PC-9 (cell line): ENCODE measurements around the gene GPR35. TPM values are rescaled to one million over a fixed set of nuclear protein-coding genes. Genes with fewer than 3 reads are reported as not detected.
"Not testable (repeated sequence)": the region's sequence is repeated elsewhere in the genome, so short reads cannot be mapped to it uniquely, and the experiment has no call there.

ENCODE experiments used
- BruUV-seq: library from RNA; stranded (reverse); fragments of 400-500 nt; replicated peaks from 2 replicates; lab custom pipeline; 2021; lab: Mats Ljungman, UMichigan
- CTCF ChIA-PET: fragments of 300-600 bp; sonication (Branson Sonifier 250); formaldehyde crosslinking; loops from one replicate; lab custom pipeline; 2022; ENCODE audit warnings: antibody characterized with exemption; lab: Charles Lee
- POLR2A ChIA-PET: fragments of 300-600 bp; sonication (Branson Sonifier 250); formaldehyde crosslinking; loops from one replicate; lab custom pipeline; 2022; ENCODE audit warnings: antibody characterized with exemption; ENCODE audit not compliant: unreplicated experiment; lab: Charles Lee
- DNase-seq, 2 experiments: peaks; one replicate each; pipeline versions ENCODE4 v3.0.0 to v3.0.0-alpha.2; 2015 to 2022; ENCODE audit warnings: mixed read lengths in 1 of 2
- H2AFZ ChIP-seq: fragments of 200-600 bp; sonication (generic); 2 replicates; pipeline ENCODE4 v1.8.1; 2017; ENCODE audit warnings: antibody characterized with exemption
- H3F3A ChIP-seq: fragments of 200-600 bp; sonication (generic); 2 replicates; pipeline ENCODE4 v1.8.1; 2017; ENCODE audit warnings: antibody characterized with exemption, mild to moderate bottlenecking, low read depth; ENCODE audit not compliant: insufficient read depth
- H3K27ac ChIP-seq: fragments of 200-600 bp; sonication (generic); 2 replicates; pipeline ENCODE4 v1.6.1; 2016; ENCODE audit warnings: mixed run types
- H3K27me3 ChIP-seq: fragments of 200-600 bp; sonication (generic); 2 replicates; pipeline ENCODE4 v1.6.1; 2016; ENCODE audit warnings: low read depth, mixed run types; ENCODE audit not compliant: insufficient read depth
- H3K36me3 ChIP-seq: fragments of 200-600 bp; sonication (generic); 2 replicates; pipeline ENCODE4 v1.6.1; 2016; ENCODE audit warnings: low read depth, mixed run types
- H3K4me1 ChIP-seq: fragments of 200-600 bp; sonication (generic); replicated peaks from 2 replicates; pipeline ENCODE4 v1.6.1; 2016; ENCODE audit warnings: mixed run types; ENCODE audit not compliant: insufficient read depth
- H3K4me2 ChIP-seq: fragments of 200-600 bp; sonication (generic); 2 replicates; pipeline ENCODE4 v1.6.1; 2017; ENCODE audit warnings: mixed run types
- H3K4me3 ChIP-seq: fragments of 200-600 bp; sonication (generic); 2 replicates; pipeline ENCODE4 v1.6.1; 2016; ENCODE audit warnings: mixed run types
- H3K79me2 ChIP-seq: fragments of 200-600 bp; sonication (generic); 2 replicates; pipeline ENCODE4 v1.6.1; 2017; ENCODE audit warnings: low read depth, mixed run types
- H3K9me2 ChIP-seq: fragments of 200-600 bp; sonication (generic); 2 replicates; pipeline ENCODE4 v1.8.1; 2017; ENCODE audit warnings: mild to moderate bottlenecking; ENCODE audit not compliant: insufficient read depth
- H3K9me3 ChIP-seq: fragments of 200-600 bp; sonication (generic); 2 replicates; pipeline ENCODE4 v1.8.1; 2016; ENCODE audit warnings: low read depth; ENCODE audit not compliant: insufficient read depth
- H4K20me1 ChIP-seq: fragments of 200-600 bp; sonication (generic); 2 replicates; pipeline ENCODE4 v1.8.1; 2017; ENCODE audit not compliant: insufficient read depth
- EZH2 ChIP-seq: fragments of 200-600 bp; sonication (generic); IDR thresholded peaks from 2 replicates; pipeline ENCODE4 v1.8.0; 2017; ENCODE audit warnings: antibody characterized with exemption, low read depth
- intact Hi-C: fragments of 100-400 bp; cut with micrococcal nuclease; formaldehyde crosslinking; loops from one replicate; pipeline ENCODE4 v1.10.0; 2022; ENCODE audit not compliant: unreplicated experiment
- total RNA-seq: library from RNA; stranded (reverse); gene quantifications from 2 replicates; pipeline ENCODE4 v1.2.3, GENCODE V29; 2021
- TF ChIP-seq, protein P1 (sequence below): fragments of 200-600 bp; sonication (generic); conservative IDR thresholded peaks from 2 replicates; pipeline ENCODE4 v1.6.1; 2017; ENCODE audit warnings: mixed run types, antibody characterized with exemption, mild to moderate bottlenecking, moderate library complexity

Gene GPR35
- total RNA-seq, 1 experiment from 2014 or later = 1.1 TPM

DNA sequence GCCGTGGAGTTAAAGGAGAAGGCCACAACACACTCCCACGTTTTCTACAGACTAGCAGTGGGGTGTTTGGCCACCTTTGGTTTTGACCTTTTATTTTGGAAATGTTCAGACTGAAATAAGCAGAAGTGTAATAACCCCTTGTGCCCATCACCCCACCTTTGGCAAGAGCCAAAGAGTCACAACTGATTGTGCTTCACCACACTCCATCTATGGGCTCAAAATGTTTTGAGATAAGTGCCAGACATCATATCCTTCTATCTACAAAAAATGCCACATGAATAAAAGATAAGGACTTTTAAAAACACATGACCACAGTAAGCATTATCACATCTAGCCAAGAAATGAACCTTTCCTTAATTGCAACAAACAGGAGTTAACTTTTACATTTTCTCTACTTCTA is 9.9 kb upstream of the GPR35 start:
- H3K4me3 ChIP-seq = no peak overlapping the region

DNA sequence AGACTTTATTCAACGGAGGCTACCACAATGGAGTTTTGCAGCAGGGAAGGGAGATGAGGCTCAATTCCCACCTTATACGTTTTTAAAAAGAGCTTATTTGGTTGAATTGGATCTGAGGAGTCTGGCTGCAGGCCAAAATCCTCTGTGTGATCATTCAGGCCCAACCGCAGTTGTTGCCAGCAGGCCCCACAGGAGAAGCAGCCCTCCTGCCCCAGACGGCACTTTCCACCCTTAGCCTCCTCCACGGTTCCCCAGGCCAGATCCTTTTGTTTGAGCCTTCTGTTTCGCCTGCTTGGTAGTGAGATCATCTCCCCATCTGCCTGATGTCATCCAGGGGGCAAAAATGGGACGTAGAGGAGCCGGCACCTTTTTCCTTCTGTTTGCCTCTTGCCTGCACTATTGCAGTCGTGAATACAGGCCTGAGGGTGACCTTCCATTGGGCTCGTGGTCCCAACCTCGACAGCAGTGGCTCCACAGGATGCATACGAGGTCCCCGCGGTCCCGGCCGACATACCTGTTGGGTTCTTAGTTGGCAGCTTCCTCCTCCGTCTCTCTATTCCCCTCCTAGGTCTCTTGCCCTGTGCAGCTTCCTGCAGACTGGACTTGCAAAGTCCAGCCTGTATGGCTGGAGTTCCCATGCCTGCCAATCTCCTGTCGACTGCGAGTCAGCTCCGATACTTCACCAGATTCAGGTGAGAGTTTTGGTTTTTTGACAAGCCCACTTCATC is 9.3 kb upstream of the GPR35 start:
- intact Hi-C loops = no loop called here
- ChIA-PET POLR2A (no interaction called here), CTCF (no interaction called here)
- Histone ChIP-seq H3K4me1 (no peaks in the 10 kb centered on the region), H3K27me3 (peaks cover 25% of the 10 kb centered on the region), H3K9me3 (peaks cover 16% of the 10 kb centered on the region; the same call in 1 of the 2 replicates), H3K4me2 (no peak overlapping the region), H3K27ac (no peak overlapping the region), H3F3A (no peaks in the 10 kb centered on the region), H3K4me3 (no peak overlapping the region), H3K79me2 (no peaks in the 10 kb centered on the region), H4K20me1 (no peaks in the 10 kb centered on the region), H2AFZ (no peak overlapping the region), H3K9me2 (no peaks in the 10 kb centered on the region), H3K36me3 (no peaks in the 10 kb centered on the region)
- TF ChIP-seq EZH2 = no peak
- TF ChIP-seq, protein P1, sequence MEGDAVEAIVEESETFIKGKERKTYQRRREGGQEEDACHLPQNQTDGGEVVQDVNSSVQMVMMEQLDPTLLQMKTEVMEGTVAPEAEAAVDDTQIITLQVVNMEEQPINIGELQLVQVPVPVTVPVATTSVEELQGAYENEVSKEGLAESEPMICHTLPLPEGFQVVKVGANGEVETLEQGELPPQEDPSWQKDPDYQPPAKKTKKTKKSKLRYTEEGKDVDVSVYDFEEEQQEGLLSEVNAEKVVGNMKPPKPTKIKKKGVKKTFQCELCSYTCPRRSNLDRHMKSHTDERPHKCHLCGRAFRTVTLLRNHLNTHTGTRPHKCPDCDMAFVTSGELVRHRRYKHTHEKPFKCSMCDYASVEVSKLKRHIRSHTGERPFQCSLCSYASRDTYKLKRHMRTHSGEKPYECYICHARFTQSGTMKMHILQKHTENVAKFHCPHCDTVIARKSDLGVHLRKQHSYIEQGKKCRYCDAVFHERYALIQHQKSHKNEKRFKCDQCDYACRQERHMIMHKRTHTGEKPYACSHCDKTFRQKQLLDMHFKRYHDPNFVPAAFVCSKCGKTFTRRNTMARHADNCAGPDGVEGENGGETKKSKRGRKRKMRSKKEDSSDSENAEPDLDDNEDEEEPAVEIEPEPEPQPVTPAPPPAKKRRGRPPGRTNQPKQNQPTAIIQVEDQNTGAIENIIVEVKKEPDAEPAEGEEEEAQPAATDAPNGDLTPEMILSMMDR = no peak
- DNase-seq = no peak
- no TSS peak for BruUV-seq

More for the DNA sequence above, 9.9 kb upstream of the GPR35 start:
- H3K36me3 ChIP-seq = no peaks in the 10 kb centered on the region
- H3K9me2 ChIP-seq = no peaks in the 10 kb centered on the region
- no peaks in the 10 kb centered on the region for H3K79me2 ChIP-seq
- TF ChIP-seq, protein P1 = no peak
- no peak for TF ChIP-seq EZH2
- ChIA-PET CTCF (no interaction called here), POLR2A (no interaction called here)
- no peaks in the 10 kb centered on the region for H3K4me1 ChIP-seq
- no peaks in the 10 kb centered on the region for H4K20me1 ChIP-seq
- no peak overlapping the region for H2AFZ ChIP-seq
- H3K27me3 ChIP-seq = peaks cover 20% of the 10 kb centered on the region
- peaks cover 16% of the 10 kb centered on the region; the same call in 1 of the 2 replicates for H3K9me3 ChIP-seq
- no TSS peak for BruUV-seq
- intact Hi-C loops = no loop called here
- no peak overlapping the region for H3K27ac ChIP-seq
- no peaks in the 10 kb centered on the region for H3F3A ChIP-seq
- DNase-seq = no peak
- H3K4me2 ChIP-seq = no peak overlapping the region

DNA sequence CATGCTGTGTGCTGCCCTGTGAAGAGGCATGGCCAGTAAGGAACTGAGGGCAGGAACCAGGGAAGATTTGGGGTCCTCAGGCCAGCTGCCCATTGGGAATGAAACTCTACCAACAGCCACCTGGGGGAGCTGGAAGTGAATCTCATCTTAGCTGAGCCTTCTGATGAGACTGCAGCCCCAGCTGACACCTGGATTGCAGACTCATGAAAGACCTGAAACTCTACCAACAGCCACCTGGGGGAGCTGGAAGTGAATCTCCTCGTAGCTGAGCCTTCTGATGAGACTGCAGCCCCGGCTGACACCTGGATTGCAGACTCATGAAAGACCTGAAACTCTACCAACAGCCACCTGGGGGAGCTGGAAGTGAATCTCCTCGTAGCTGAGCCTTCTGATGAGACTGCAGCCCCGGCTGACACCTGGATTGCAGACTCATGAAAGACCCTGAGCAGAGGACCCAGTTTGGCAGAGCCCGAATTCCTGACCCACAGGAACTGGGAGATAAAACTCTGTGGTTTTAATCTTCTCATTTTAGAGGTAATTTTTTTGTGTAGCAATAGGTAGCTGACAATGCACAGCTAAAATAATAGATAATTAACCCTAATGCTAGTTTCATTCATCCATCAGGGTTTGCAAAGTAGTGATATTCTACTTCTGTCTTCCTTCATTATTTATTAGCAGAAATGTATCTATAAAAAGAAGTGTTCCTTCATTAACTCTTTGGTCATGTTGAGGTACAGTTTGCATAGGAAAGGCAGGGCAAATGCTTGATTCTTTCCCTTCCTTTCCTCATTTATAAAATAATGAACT is 8.2 kb upstream of the GPR35 start:
- POLR2A ChIA-PET, H2AFZ ChIP-seq: not testable (repeated sequence)

More for the DNA sequence above, 8.2 kb upstream of the GPR35 start:
- H3K27me3 ChIP-seq = peaks cover 30% of the 10 kb centered on the region
- H3F3A ChIP-seq, H3K9me2 ChIP-seq, DNase-seq, intact Hi-C loops, CTCF ChIA-PET, H3K36me3 ChIP-seq, H3K4me2 ChIP-seq, BruUV-seq, H3K27ac ChIP-seq, H3K79me2 ChIP-seq, H3K4me3 ChIP-seq, H3K4me1 ChIP-seq, H4K20me1 ChIP-seq: not testable (repeated sequence)
- H3K9me3 ChIP-seq = peaks cover 16% of the 10 kb centered on the region; the same call in 1 of the 2 replicates
- TF ChIP-seq, protein P1 = peak; percentile 38; the same call in 1 of the 2 replicates
